Glomerular endothelial cell (primary cell): Measurements from ENCODE around the gene SCP2. TPM values are rescaled to one million over a fixed set of nuclear protein-coding genes. Genes with fewer than 3 reads are reported as not detected.

ENCODE experiments used
- DNase-seq: peaks from one replicate; pipeline ENCODE4 v3.0.0-alpha.2; 2011; ENCODE audit warnings: low read depth, low spot score; ENCODE audit errors: extremely low read depth
- total RNA-seq: library from RNA; depleted of rRNA; stranded (reverse); fragments of >200 nt; gene quantifications from 2 replicates; pipeline ENCODE4 v1.2.3, GENCODE V29; 2015

Gene SCP2
- total RNA-seq, 1 donor from 2014 or later, result 89.1 TPM

GRCh38 chr1:53093778-53094532 lies 166.9 kb downstream of the SCP2 start:
- no peak for DNase-seq

GRCh38 chr1:53094533-53094919 lies 167.4 kb downstream of the SCP2 start:
- no peak for DNase-seq

Other genes starting within 250 kb of the SCP2 start
- 8.9 and 9.0 TPM in 2 replicates for gene COA7, start 228.9 kb upstream of the SCP2 start, total RNA-seq
- 22.4 and 30.0 TPM in 2 replicates for gene ZYG11B, start 200.8 kb upstream of the SCP2 start, total RNA-seq
- gene ZYG11A, start 84.5 kb upstream of the SCP2 start, total RNA-seq, result 0.35 and 0.73 TPM in 2 replicates
- 31.0 and 45.7 TPM in 2 replicates for gene ECHDC2, start 5.5 kb upstream of the SCP2 start, total RNA-seq
- 0.24 and 2.5 TPM in 2 replicates for gene PODN, start 134.9 kb downstream of the SCP2 start, total RNA-seq
- gene SLC1A7, start 215.4 kb downstream of the SCP2 start, total RNA-seq, result not detected in 2 replicates